ENCODE data around the gene DCHS2.
"Not testable (repeated sequence)": the region's sequence is repeated elsewhere in the genome, so short reads cannot be mapped to it uniquely, and the experiment has no call there.

DCHS2 gene

GRCh38 chr4:154217384-154217783 lies 274.2 kb downstream of the DCHS2 start:
- DNase-seq: not testable (repeated sequence)

- no peak for DNase-seq
These were observed 280.1 kb downstream of the DCHS2 start for GRCh38 chr4:154211506-154211905.

GRCh38 chr4:154208424-154208823 lies 283.2 kb downstream of the DCHS2 start:
- DNase-seq: no peak

- DNase-seq: no peak
These were observed 286.1 kb downstream of the DCHS2 start for GRCh38 chr4:154205471-154205870.

GRCh38 chr4:154194649-154195048 lies 296.9 kb downstream of the DCHS2 start:
- no peak for DNase-seq

GRCh38 chr4:154192585-154192984 lies 299.0 kb downstream of the DCHS2 start:
- no peak for DNase-seq

- DNase-seq: no peak
These were observed 302.3 kb downstream of the DCHS2 start for GRCh38 chr4:154189346-154189745.

GRCh38 chr4:154186888-154187287 lies 304.7 kb downstream of the DCHS2 start:
- DNase-seq: no peak

GRCh38 chr4:154186035-154186434 lies 305.6 kb downstream of the DCHS2 start:
- DNase-seq: no peak

GRCh38 chr4:154184238-154184637 lies 307.4 kb downstream of the DCHS2 start:
- no peak for DNase-seq

- no peak for DNase-seq
These were observed 308.3 kb downstream of the DCHS2 start for GRCh38 chr4:154183264-154183663.
